ENCODE data around the gene MZT2B.
"Not testable (repeated sequence)": the region's sequence is repeated elsewhere in the genome, so short reads cannot be mapped to it uniquely, and the experiment has no call there.

Gene MZT2B

DNA sequence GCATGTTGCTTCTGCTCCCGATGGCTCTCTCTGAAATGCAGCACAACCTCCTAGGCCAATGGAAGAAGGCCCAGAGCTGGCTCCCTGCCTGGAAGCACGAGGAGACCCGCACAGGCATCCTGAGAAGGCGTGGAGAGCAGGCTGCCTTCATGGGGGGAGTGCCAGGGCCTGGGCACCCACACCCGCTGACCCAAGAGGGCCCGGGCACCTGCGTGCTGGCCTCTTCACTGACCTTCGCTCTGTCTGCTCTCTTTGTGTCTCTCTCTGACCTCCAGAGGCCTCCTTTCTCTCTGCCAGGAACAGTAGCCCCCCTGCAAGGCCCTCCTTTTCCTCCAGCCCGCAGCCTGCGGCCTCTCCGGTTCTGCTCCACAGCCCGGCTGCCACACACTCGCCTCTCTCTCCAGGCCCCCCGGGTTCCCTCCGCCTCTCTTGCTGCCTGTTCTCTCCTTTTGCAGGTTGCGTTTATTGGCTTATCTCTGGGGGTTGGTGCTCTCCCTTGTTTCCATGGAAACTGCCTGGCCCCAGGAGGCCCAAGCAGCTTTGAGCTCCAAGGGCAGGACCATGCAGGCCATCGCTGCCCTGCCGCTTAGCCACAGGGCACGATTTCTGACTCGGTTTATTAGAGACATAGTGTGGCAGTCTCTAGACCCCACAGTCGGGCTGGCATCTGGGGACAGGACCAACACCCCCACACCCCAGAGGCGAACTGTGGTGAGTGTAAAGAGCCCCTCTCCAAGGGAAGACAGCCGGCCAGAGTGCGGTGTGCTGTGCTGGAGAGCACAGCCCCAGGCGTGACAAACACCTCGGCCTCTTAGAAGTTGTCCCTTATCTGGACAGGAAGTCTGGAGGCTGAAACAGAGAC is 1.7 kb downstream of the MZT2B start:
- no peak overlapping the region for H2AFZ ChIP-seq (ENCODE audit: low read length, unreplicated experiment)
- H3K4me1 ChIP-seq (ENCODE audit: control insufficient read depth, insufficient read depth, low read length, unreplicated experiment), result peaks cover 14% of the 10 kb centered on the region
- H3K36me3 ChIP-seq (ENCODE audit: insufficient read depth, low read length), result no peaks in the 10 kb centered on the region
- H3K79me2 ChIP-seq (ENCODE audit: control insufficient read depth, insufficient read depth, low read length, unreplicated experiment), result peaks cover 50% of the 10 kb centered on the region
- no peak overlapping the region for H3K27ac ChIP-seq (ENCODE audit: low read depth, low read length)
- H3K27me3 ChIP-seq (ENCODE audit: insufficient read depth, low read length), result no peaks in the 10 kb centered on the region
- peak overlapping the region; percentile 98 for H3K4me3 ChIP-seq (ENCODE audit: low read depth, low read length)

DNA sequence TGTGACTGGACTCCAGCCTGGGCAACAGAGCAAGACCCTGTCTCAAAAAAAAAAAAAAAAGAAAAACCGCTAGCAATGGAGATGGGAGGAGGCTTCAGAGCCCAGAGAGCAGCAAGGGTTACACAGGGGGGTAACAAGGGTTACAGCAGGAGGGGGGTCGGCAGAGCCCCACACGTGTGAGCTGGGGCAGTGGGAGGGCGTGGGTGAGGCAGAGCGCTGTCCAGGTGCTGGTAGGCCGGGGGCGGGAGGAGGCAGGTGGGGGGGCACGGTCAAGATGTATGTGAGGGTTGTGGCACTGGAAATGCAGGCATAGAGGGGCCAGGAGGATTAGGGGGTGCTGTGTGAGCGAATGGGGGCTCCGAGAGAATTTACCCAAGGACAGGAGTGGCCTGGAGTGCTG is 3.4 kb downstream of the MZT2B start:
- no peaks in the 10 kb centered on the region for H3K36me3 ChIP-seq (ENCODE audit: insufficient read depth, low read length)
- no peak overlapping the region for H2AFZ ChIP-seq (ENCODE audit: low read length, unreplicated experiment)
- H3K27me3 ChIP-seq (ENCODE audit: insufficient read depth, low read length), result no peaks in the 10 kb centered on the region
- H3K4me1 ChIP-seq (ENCODE audit: control insufficient read depth, insufficient read depth, low read length, unreplicated experiment), result peaks cover 10% of the 10 kb centered on the region
- H3K4me3 ChIP-seq (ENCODE audit: low read depth, low read length), result no peak overlapping the region
- H3K27ac ChIP-seq (ENCODE audit: low read depth, low read length), result no peak overlapping the region
- peaks cover 34% of the 10 kb centered on the region for H3K79me2 ChIP-seq (ENCODE audit: control insufficient read depth, insufficient read depth, low read length, unreplicated experiment)

DNA sequence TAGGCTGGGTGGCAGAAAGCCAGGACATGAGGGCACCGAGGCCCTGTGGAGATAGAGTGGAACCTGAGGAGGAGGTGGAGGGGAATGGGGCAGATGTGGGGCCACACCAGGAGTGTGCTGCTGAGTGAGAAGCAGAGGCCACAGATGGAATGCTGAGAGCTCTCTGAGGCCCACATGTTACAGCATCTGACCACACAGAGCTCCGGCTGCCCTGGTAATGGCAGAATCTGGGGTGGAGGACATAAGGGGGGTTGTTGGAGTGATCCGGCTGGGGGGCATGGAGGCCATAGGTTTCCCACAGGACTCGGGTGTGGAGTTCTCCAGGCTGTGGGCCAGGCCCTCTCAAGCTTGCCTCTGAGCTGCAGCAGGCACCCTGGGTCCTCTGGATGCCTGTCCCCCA is 3.8 kb downstream of the MZT2B start:
- Histone ChIP-seq H2AFZ (ENCODE audit: low read length, unreplicated experiment) (no peak overlapping the region), H3K27ac (ENCODE audit: low read depth, low read length) (no peak overlapping the region), H3K4me1 (ENCODE audit: control insufficient read depth, insufficient read depth, low read length, unreplicated experiment) (peaks cover 10% of the 10 kb centered on the region), H3K27me3 (ENCODE audit: insufficient read depth, low read length) (no peaks in the 10 kb centered on the region), H3K36me3 (ENCODE audit: insufficient read depth, low read length) (no peaks in the 10 kb centered on the region), H3K79me2 (ENCODE audit: control insufficient read depth, insufficient read depth, low read length, unreplicated experiment) (peaks cover 29% of the 10 kb centered on the region), H3K4me3 (ENCODE audit: low read depth, low read length) (no peak overlapping the region)

DNA sequence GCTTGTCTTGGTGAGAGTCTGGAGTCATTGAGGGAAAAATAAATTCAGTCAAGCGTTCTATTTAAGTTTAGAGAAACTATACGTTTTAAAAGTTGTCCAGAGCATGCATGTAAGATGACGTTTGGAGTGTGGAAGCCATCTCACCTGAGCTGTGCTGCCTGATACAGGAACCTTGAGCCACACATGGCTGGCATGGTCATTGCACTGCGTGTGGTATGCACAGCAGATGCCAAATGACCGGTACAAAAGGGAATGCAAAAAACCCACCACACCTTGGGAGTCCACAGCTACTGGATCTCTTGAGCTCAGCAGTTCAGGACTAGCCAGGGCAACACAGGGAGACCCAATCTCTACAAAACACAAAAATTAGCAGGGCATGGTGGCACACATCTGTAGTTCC is 4.3 kb downstream of the MZT2B start:
- Histone ChIP-seq H2AFZ (ENCODE audit: low read length, unreplicated experiment) (no peak overlapping the region), H3K4me1 (ENCODE audit: control insufficient read depth, insufficient read depth, low read length, unreplicated experiment) (peaks cover 10% of the 10 kb centered on the region), H3K27me3 (ENCODE audit: insufficient read depth, low read length) (no peaks in the 10 kb centered on the region), H3K4me3 (ENCODE audit: low read depth, low read length) (no peak overlapping the region), H3K27ac (ENCODE audit: low read depth, low read length) (no peak overlapping the region), H3K79me2 (ENCODE audit: control insufficient read depth, insufficient read depth, low read length, unreplicated experiment) (peaks cover 24% of the 10 kb centered on the region), H3K36me3 (ENCODE audit: insufficient read depth, low read length) (no peaks in the 10 kb centered on the region)

DNA sequence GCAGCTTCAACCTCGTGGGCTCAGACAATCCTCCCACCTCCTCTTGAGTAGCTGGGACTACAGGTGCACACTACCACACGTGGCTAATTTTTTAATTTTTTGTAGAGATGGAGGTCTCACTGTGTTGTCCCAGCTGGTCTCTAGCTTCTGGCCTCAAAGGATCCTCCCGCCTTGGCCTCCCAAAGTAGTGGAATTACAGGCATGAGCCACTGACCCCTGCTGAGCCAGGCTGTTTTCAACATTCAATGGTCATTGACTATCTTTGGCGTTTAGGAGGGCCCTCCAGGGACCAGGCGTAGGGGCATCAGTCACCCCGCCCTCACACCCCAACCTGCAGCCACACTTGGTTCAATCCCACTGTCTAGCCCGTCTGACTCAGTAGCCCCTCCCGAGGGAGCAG is 5.2 kb downstream of the MZT2B start:
- Histone ChIP-seq H3K27me3 (ENCODE audit: insufficient read depth, low read length) (no peaks in the 10 kb centered on the region), H2AFZ (ENCODE audit: low read length, unreplicated experiment) (no peak overlapping the region), H3K27ac (ENCODE audit: low read depth, low read length) (no peak overlapping the region), H3K79me2 (ENCODE audit: control insufficient read depth, insufficient read depth, low read length, unreplicated experiment) (peaks cover 24% of the 10 kb centered on the region), H3K4me1 (ENCODE audit: control insufficient read depth, insufficient read depth, low read length, unreplicated experiment) (peaks cover 10% of the 10 kb centered on the region), H3K36me3 (ENCODE audit: insufficient read depth, low read length) (no peaks in the 10 kb centered on the region), H3K4me3 (ENCODE audit: low read depth, low read length) (no peak overlapping the region)

DNA sequence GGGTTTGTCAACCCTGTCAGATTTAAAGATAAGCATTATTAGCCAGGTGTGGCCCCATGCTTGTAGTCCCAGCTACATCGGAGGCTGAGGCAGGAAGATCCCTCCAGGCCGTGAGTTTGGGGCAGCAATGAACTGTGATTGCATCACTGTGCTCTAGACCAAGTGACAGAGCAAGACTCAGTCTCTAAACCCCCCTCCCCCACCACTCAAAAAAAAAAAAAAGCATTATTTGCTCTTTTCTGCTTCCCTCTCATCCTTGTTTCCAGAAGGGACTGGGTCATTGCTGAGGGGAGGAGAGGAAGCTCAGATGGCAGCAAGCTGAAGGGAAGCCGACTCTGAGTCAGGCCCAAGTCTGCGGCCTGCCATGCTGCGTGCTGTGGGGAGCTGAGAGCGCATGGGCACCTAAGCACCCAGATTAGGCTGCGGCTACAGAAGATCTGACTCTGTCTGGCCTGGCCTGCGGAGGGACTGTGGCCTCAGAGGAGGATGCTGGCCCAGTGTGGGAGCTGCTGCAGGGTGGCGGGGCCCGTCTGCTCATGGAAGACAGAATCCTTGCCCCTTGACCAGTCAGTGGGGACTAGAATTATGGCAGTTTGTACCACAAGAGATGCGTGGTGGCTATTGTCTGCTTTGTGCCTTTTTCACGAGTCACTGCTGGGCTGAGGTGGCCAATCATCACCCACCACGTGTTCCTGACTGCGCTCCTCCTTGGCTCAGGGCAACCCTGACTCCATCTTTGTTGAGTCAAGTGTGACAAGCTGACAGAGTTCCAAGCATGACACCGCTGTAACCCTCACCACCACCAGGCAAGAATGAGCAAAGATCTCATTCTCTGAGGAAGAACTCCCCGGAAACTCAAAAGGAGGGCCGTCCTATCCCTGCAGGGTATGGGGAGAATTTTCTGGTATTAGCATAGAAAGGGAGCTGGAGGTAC is 6.1 kb downstream of the MZT2B start:
- not testable (repeated sequence) for H3K27ac ChIP-seq (ENCODE audit: low read depth, low read length); H2AFZ ChIP-seq (ENCODE audit: low read length, unreplicated experiment); H3K27me3 ChIP-seq (ENCODE audit: insufficient read depth, low read length); H3K36me3 ChIP-seq (ENCODE audit: insufficient read depth, low read length); H3K4me3 ChIP-seq (ENCODE audit: low read depth, low read length); H3K4me1 ChIP-seq (ENCODE audit: control insufficient read depth, insufficient read depth, low read length, unreplicated experiment)
- peaks cover 20% of the 10 kb centered on the region for H3K79me2 ChIP-seq (ENCODE audit: control insufficient read depth, insufficient read depth, low read length, unreplicated experiment)

DNA sequence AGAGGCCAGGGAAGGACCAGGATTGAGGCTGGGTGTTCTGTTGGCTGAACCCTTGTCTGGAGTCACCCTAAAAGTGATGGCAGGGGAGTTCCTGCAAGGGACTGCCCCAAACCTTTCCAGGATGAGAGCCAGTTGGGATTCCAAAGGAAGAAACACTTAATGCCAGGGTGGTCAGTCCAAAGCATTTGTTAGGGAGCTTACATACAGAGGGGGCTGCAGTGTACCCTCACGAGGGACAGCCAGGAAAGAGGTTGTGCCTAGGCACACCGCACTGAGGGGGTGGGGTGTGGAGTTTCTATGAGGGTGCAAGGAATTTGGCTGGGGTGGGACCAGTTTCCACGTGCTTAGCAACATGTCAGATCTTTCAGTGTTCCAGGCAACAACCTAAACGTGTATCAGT is 6.9 kb downstream of the MZT2B start:
- not testable (repeated sequence) for H3K4me3 ChIP-seq (ENCODE audit: low read depth, low read length); H3K27me3 ChIP-seq (ENCODE audit: insufficient read depth, low read length); H2AFZ ChIP-seq (ENCODE audit: low read length, unreplicated experiment); H3K4me1 ChIP-seq (ENCODE audit: control insufficient read depth, insufficient read depth, low read length, unreplicated experiment); H3K36me3 ChIP-seq (ENCODE audit: insufficient read depth, low read length); H3K27ac ChIP-seq (ENCODE audit: low read depth, low read length)
- H3K79me2 ChIP-seq (ENCODE audit: control insufficient read depth, insufficient read depth, low read length, unreplicated experiment), result peaks cover 12% of the 10 kb centered on the region

DNA sequence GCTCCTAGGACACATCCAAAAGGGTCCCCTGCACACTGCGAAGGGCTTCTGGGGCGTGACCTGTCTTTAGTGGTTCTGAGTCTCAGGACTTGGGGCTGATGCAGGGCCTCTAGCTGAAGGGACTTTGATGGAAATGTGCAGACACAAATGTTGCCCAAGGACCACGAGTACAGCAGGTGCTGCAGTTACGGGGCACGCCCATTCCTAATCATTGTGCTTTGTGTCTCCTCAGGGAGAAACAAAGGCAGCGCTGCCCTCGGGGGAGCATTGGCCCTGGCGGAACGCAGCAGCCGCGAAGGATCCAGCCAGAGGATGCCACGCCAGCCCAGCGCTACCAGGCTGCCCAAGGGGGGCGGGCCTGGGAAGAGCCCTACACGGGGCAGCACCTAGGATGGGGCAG is 8.2 kb downstream of the MZT2B start:
- Histone ChIP-seq H3K36me3 (ENCODE audit: insufficient read depth, low read length) (no peaks in the 10 kb centered on the region), H3K27ac (ENCODE audit: low read depth, low read length) (no peak overlapping the region), H3K27me3 (ENCODE audit: insufficient read depth, low read length) (no peaks in the 10 kb centered on the region), H3K79me2 (ENCODE audit: control insufficient read depth, insufficient read depth, low read length, unreplicated experiment) (peaks cover 4% of the 10 kb centered on the region), H2AFZ (ENCODE audit: low read length, unreplicated experiment) (no peak overlapping the region), H3K4me1 (ENCODE audit: control insufficient read depth, insufficient read depth, low read length, unreplicated experiment) (no peaks in the 10 kb centered on the region), H3K4me3 (ENCODE audit: low read depth, low read length) (no peak overlapping the region)

DNA sequence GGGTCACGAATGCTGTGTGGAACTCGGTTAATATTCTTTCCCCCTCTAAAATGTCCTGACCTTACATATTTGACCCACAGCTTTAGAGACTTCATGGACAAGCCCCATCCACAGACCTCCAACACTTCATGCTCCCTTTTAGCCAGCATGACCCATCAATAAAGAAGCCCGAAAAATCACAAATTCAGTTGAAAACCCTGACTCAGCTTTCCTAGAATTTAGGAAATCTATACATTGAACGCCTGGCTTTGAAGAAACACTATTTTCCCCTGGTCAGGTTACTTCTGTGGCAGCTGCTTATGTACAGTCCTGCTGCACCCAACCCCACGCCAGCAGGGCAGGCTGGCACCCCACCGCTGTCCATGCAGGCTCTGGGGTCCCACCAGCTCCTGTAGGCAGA is 9.3 kb downstream of the MZT2B start:
- H3K27me3 ChIP-seq (ENCODE audit: insufficient read depth, low read length); H3K4me3 ChIP-seq (ENCODE audit: low read depth, low read length); H3K27ac ChIP-seq (ENCODE audit: low read depth, low read length); H3K4me1 ChIP-seq (ENCODE audit: control insufficient read depth, insufficient read depth, low read length, unreplicated experiment); H2AFZ ChIP-seq (ENCODE audit: low read length, unreplicated experiment); H3K36me3 ChIP-seq (ENCODE audit: insufficient read depth, low read length); H3K79me2 ChIP-seq (ENCODE audit: control insufficient read depth, insufficient read depth, low read length, unreplicated experiment): not testable (repeated sequence)

DNA sequence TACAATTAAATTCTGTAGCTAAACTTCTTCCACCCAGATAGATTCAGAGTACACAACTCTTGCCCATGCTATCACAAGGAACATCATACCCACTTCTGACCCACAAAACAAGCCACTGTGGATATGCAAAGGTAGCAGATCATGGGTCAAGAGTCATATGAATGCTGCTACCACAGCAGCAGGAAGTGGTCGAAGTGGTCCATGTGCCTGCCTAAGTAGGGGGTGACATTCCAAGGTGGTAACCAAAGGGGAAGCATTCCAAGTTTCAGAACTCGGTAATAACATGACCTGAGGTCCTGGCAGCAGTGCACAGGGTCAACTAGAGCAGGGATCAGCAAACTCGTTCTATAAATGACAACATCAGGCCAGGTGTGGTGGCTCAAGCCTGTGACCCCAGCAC is 10.4 kb downstream of the MZT2B start:
- not testable (repeated sequence) for H3K4me1 ChIP-seq (ENCODE audit: control insufficient read depth, insufficient read depth, low read length, unreplicated experiment); H3K36me3 ChIP-seq (ENCODE audit: insufficient read depth, low read length); H3K79me2 ChIP-seq (ENCODE audit: control insufficient read depth, insufficient read depth, low read length, unreplicated experiment); H2AFZ ChIP-seq (ENCODE audit: low read length, unreplicated experiment); H3K27me3 ChIP-seq (ENCODE audit: insufficient read depth, low read length); H3K27ac ChIP-seq (ENCODE audit: low read depth, low read length); H3K4me3 ChIP-seq (ENCODE audit: low read depth, low read length)

DNA sequence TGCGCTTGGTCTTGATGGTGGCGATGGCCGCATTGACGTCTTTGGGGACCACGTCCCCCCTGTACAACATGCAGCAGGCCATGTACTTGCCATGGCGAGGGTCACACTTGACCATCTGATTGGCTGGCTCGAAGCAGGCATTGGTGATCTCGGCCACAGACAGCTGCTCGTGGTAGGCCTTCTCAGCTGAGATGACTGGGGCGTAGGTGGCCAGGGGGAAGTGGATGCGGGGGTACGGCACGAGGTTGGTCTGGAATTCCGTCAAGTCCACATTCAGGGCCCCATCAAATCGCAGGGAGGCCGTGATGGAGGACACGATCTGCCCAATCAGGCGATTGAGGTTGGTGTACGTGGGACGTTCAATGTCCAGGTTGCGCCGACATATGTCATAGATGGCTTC is 11.8 kb downstream of the MZT2B start:
- not testable (repeated sequence) for H3K36me3 ChIP-seq (ENCODE audit: insufficient read depth, low read length); H3K27me3 ChIP-seq (ENCODE audit: insufficient read depth, low read length); H3K4me3 ChIP-seq (ENCODE audit: low read depth, low read length); H3K4me1 ChIP-seq (ENCODE audit: control insufficient read depth, insufficient read depth, low read length, unreplicated experiment); H2AFZ ChIP-seq (ENCODE audit: low read length, unreplicated experiment); H3K79me2 ChIP-seq (ENCODE audit: control insufficient read depth, insufficient read depth, low read length, unreplicated experiment); H3K27ac ChIP-seq (ENCODE audit: low read depth, low read length)
